NCI-H187 treated with DMSO at 0.1 percent for 48 hours (cell line): Measurements from ENCODE around the gene YAF2.
"Not testable (repeated sequence)": the region's sequence is repeated elsewhere in the genome, so short reads cannot be mapped to it uniquely, and the experiment has no call there.

Experiments
- DNase-seq: peaks from one replicate; lab custom pipeline; 2025; lab: John Stamatoyannopoulos, UW

The YAF2 gene

DNA sequence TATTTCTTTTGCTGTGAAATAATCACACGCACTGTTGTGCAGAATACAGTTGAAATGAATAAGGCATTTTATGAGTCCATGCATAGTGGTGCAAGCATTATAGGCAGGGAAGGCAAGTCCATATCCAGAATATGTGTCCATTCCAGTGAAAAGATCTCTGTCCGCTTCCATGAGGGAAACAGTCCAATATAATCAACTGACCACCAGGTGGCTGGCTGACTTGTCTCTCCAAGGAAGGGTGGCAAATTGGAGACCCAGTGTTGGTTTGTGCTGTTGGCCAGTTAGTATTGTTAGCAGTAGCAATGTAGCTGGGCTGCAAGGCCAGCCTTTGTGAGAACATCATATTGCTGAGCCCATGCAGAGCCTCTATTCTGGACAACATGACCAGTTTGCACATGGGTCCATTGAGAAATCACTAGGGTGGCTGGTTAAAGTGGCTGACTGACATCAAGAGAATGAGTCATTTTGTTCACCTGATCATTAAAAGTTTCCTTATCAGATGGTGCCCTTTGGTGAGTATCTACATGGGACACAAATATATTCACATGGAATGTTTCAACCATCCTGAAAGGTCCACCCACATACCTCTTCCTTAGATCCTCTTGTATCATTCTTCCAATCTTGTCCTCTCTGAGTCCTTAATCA is 17.3 kb upstream of the YAF2 start:
- DNase-seq: no peak

DNA sequence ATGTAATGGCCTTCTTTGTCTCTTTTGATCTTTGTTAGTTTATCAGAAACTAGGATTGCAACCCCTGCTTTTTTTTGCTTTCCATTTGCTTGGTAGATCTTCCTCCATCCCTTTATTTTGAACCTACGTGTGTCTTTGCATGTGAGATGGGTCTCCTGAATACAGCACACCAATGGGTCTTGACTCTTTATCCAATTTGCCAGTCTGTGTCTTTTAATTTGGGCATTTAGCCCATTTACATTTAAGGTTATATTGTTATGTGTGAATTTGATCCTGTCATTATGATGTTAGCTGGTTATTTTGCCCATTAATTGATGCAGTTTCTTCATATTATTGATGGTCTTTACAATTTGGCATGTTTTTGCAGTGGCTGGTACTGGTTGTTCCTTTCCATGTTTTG is 14.6 kb upstream of the YAF2 start:
- not testable (repeated sequence) for DNase-seq

DNA sequence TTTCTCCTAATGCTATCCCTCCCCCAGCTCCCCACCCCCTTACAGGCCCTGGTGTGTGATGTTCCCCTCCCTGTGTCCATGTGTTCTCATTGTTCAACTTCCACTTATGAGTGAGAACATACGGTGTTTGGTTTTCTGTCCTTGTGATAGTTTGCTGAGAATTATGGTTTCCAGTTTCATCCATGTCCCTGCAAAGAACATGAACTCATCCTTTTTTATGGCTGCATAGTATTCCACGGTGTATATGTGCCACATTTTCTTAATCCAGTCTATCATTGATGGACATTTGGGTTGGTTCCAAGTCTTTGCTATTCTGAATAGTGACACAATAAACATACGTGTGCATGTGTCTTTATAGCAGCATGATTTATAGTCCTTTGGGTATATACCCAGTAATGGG is 11.0 kb upstream of the YAF2 start:
- not testable (repeated sequence) for DNase-seq

DNA sequence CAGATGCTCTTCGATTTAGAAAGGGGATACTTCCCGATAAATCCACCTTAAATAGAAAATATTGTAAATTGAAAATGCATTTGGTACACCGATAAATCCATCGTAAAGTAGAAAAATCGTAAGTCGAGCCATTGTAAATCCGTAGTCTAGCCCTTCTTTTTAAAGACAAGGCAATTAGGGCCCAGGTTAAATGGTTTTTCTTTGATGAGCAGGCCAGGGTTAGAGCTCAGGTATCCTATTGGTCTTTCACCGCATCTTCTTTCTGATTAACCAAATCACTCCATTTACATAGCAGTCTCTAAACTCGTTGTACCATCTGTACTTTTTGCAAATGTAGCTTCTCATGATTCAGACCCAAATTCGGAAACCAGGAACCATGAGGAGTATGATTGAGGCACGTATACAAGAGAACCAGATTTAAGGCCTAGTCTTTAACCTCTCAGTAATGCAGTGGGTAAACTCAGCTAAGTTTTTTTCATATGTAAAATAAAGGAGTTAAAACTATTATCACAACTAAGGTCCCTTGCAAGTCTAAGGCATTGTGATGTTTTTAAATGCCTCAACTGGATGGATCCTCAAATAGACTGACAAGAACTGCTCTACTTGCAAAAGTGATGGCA is 2.2 kb upstream of the YAF2 start:
- no peak for DNase-seq

DNA sequence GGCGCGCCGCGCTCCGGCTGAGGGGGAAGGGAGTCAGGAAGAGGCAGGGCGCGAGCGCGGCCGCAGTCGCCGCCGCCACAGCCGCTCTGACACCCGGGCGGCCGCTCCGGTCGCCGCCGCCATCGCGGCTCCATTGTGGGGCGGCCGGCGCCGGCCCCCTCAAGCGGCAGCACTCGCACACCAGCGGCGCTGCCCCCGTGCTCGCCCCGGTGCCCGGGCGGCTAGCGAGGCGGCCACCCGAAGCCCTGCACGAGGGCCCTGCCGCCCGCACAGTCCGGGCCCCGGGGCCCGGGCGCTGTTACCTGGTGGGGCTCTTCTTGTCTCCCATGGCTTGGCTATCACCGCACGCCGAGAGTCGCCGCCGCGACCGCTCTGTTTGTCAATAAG is 202 bp downstream of the YAF2 start:
- DNase-seq: no peak

DNA sequence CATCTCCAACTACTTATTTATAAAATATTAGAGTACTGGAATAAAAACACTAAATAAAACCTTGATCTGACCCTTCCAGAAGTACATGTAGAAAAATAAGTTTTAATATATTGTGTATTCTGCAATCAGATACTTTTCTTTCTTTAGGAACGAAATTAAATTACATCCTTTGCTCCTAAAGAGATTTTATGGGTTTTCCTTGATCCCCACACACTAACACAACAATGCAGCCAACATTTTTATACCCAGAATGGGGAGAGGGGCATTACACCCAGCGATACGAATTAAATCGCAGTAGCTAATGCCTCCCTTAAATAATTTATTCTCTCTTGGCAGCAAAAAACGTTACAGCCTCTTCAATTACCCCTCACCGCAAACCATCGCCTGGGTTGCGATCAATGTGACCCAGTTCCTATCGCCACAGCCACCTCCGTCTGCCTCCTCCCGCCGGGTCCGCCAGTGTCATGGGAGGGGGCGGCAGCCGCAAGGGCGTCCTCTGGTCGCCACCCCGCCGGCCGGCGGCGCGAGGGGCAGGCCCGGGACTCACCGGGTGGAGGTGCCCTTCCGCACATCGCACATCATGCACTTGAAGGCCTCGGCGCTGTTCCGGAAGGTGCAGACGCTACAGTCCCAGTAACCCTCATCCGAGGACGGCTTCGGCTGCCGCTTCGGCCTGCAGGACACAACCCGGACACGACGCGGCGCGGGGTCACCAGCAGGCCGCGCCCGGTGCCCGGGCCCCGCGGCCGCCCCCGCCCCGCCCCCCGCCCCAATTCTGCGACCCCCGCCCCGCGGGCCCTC is 796 bp downstream of the YAF2 start:
- no peak for DNase-seq

DNA sequence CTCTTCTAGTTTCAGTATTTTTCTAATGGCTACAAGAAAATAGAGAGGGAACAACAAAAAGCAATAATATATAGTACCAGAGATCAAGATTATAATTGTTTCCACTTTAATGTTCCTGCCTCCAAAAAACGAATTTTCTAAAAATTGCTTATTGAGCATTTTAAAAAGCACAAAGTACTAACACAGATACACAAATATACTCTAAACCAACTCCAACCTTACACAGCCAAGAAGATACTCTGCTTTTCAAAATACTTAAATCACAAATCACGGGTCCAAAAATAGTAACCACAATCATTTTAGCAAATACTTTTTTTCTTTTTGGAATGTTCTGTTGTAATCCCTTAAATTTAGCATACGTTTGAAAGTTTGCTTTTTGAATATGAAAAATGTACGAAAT is 2.0 kb downstream of the YAF2 start:
- DNase-seq: no peak

DNA sequence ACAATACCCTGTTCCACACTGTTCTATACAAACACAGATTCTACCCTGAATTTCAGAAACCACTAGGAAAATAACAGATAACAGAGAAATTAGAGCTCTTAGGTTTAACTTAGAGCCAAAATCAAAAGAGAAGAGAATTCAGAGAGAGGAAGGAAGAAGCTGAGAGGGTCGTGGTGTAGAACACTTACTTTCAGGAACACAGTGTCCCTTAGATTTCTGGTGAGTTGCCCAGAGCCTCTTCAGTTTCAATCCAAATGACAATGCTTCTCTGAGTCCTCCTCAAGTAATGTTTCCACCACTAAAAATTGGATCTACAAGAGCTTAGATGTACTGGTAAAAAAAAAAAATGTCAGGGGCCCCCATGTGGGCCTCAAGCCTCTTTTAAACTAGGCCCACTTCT is 2.6 kb downstream of the YAF2 start:
- no peak for DNase-seq

DNA sequence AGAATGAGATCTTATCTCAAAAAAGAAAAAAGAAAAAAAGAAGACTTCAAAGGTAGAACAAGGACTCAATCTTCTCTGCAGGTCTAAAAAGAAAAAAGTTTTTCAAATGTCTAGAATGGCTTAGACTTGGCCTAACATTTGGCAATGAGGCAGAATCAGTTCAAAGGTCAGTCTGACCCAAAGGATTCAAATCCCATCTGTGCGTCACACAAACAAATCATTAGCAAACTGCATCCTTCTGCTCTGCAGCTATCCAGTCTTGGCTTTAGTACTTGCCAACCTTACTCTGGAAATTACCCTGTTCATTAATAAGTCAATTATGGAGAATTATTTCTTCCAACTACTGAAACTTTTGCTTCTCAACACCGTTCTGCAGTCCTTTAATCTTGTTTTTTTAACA is 3.1 kb downstream of the YAF2 start:
- no peak for DNase-seq

DNA sequence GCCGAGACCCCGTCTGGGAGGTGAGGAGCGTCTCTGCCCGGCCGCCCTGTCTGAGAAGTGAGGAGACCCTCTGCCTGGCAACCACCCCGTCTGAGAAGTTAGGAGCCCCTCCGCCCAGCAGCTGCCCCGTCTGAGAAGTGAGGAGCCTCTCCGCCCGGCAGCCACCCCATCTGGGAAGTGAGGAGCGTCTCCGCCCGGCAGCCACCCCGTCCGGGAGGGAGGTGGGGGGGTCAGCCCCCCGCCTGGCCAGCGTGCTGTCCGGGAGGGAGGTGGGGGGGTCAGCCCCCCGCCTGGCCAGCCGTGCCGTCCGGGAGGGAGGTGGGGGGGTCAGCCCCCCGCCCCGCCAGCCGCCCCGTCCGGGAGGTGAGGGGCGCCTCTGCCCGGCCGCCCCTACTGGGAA is 10.5 kb downstream of the YAF2 start:
- not testable (repeated sequence) for DNase-seq

DNA sequence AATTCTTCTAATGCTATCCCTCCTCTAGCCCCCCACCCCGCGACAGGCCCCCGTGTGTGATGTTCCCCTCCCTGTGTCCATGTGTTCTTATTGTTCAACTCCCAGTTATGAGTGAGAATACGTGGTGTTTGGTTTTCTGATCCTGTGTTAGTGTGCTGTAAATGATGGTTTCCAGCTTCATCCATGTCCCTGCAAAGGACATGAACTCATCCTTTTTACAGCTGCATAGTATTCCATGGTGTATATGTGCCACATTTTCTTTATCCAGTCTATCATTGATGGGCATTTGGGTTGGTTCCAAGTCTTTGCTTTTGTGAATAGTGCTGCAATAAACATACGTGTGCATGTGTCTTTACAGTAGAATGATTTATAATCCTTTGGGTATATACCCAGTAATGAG is 13.5 kb downstream of the YAF2 start:
- DNase-seq: not testable (repeated sequence)

DNA sequence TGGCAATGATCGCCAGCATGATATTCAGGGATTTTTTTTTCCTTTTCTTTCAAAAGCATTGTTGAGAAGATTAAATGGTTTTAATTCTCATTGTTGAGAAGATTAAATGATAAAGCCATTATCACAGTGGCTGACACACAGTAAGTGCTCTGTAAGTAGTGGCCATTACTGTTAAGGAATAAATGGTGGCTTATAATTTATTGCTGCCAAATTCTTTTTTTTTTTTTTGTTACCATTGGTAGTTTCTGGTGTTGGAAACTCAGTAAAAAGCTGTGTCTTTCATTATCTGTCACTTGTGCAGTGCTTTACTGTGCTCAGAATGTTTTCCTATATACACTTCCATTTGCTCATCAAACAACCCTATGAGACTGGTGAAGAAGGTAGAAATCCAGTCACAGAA is 15.3 kb downstream of the YAF2 start:
- DNase-seq: no peak

DNA sequence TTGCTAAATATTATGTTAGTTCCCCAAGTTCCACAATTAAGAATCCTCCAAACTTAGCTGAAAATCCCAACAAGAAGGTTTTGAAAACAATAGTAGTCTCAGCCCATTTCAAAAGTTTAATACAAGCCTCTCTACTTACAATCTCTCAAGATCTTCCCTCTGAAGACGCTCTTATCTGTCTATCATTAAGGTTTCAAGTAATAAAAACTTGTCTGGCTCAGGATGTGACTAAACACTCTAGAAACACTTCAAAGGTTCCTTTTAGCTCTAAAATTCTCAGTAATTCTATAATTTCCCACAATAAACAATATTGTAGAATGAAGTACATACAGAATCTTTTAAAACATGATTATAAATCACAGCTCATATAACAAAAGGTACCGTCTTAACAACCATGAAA is 16.3 kb downstream of the YAF2 start:
- DNase-seq: no peak

DNA sequence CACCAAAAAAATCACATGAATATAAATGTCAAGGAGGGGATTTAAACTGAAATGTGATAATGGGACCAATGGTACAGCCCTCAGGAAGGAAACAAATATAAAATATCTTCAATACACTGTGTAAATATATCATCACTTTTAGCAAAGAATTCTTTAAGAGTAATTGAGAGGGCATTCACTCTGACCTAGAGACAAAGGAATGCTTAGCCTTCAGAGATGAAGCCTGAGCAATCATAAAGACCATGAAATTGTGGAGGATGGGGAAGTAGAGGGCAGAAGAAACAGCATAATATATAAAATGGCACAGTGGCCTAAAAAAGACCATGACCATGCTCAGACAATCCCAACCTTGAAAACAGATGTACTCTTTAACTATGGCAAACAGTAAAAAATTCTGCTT is 20.4 kb downstream of the YAF2 start:
- DNase-seq: no peak

DNA sequence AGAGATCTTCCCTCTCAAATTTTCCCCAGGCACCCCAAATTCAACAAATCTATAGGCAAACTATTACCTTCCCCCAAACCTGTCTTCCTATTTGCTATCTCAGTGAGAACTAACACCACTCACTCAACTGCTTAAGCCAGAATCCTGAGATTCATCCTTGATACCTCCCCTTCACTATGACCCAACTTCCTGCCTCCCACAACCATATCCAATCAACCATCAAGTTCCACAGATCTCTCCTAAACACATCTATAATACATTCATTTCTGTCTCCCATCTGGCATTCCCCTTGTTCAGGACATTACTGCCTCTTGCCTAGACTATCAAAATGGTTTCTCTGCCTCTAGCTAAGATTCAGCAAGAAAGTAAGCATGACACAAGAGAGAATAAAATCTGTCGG is 21.3 kb downstream of the YAF2 start:
- no peak for DNase-seq

DNA sequence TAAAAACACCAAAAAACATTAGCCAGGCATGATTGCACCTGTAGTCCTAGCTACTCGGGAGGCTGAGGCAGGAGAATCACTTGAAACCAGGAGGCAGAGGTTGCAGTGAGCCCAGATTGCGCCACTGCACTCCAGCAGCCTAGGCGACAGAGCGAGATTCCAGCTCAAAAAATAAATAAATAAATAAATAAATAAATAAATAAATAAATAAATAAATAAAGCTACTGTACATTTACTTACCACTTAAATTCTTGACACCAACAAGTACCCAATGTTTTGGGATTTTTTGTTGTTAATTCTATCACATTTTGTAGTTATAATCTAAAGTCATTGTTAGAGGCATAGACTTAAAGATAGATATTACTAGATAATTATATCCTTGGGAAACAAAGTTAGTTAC is 22.3 kb downstream of the YAF2 start:
- DNase-seq: not testable (repeated sequence)

DNA sequence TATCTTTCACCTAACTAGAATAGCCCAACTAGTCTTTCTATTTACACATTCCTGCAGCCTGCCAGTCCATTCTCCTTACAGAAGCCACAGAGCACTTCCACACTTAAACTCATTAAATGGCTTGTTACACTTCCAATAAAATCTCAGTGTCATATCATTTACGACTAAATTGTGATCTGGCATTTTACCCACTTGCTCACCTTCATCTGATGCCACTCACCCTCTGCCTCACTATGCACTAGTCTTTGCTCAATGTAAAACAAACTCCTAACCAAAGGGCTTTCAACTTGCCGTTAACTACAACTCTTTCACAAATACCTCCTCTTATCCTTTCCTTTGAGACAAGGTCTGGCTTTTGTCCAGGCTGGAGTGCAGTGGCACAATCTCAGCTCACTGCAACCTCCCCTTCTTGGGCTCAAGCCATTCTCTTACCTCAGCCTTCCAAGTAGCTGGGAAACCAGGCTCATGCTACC is 24.1 kb downstream of the YAF2 start:
- DNase-seq: no peak

DNA sequence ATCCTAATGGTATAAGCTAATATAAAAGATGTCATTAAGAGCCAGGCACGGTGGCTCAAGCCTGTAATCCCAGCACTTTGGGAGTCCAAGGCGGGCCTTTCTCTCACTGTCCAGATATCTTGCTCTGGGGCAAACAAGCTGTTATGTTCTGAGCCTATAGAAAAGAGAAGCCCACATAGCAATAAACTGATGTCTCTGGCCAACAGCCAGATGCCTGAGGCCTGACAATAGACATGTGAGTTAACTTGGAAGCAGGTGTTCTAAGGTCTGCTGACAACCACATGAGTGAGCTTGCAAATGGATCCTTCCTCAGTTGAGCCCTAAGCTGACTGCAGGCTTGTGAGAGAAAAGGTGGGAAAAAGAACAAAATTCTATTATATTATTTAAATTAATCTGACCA is 25.0 kb downstream of the YAF2 start:
- DNase-seq: no peak

DNA sequence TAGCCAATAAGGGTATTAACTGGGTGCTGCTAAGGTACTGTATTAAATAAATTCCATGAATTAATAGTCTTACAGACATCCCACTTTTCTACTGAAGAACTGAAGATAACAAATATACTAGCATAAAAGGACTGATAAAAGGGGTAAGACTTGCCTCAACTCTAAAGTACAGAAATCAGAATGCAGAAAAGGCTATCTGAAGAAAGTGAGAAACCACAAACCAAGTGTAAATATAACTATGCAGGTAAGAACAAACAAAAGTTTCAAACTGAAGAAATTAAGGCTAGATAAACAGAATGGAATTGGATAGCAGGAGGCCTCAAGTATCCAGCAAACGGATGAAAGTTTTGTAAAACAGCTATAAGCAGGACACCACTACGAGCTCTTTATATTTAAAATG is 29.5 kb downstream of the YAF2 start:
- no peak for DNase-seq

DNA sequence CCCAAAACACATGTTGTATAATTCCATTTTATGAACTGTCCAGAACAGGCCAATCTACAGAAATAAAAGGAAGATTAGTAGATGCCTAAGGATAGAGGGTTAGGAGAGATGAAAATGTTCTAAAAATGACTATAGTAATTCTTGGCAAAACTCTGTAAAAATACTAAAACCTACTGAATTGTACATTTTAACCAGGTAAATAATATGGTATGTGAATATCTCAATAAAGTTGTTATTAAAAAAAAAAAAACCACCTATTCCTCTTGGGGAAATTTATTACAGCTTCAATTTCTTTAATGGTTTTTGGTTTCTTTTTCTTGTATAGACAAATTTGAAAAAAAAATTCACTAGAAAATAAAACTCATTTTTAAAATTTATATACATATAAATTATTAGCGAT is 33.2 kb downstream of the YAF2 start:
- no peak for DNase-seq

DNA sequence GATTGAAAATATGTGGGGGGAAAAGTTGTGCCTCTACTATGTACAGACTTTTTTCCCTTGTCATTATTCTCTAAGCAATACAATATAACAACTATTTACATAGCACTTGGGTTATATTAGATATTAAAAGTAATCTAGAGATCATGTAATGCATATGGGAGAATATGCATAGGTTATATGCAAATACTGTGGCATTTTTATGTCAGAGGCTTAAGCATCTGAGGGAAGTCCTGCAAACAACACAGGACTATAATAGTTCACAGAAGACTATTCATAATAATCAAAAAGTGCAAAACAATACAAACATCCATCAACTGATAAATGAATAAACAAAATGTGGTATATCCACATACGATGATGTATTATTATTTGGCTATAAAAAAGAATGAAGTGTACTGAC is 33.7 kb downstream of the YAF2 start:
- DNase-seq: no peak

DNA sequence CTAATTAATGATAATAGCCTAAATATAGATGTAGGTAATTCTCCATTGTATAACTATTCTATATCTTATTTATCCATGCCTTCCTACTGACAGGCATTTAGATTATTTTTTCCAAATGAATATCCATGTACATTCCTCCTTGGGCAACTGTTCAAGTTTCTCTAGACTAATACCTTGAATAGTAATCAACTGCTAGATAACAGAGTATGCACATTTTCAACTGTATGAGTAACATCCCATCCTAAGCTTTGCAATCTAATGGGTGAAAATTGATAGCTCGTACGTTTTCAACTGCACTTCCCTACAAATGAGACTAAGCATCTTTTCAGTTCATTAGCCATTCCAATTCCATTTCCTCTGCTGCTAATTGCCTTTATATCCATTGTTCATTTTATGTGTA is 37.0 kb downstream of the YAF2 start:
- no peak for DNase-seq

DNA sequence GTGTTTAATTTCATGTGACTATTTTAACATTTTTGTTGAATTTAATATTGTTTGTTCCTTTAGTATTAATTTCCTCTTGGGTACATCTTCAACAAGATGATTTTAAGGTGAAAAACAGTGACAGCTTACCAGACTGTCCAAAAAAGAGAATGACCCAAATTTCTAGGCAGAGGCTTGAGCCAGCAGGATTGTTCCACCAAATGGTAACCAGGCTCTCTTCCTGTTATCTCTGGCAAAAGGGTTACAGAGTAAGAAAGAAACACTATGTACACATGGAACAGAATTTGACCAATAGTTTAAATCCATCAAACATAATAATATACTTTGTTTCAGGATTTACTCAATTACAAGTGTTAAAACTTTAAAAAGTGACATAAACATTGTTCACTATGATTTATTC is 39.0 kb downstream of the YAF2 start:
- no peak for DNase-seq
